HG02571 (cell line): ENCODE results near the gene GRN.
"Not testable (repeated sequence)": the region's sequence is repeated elsewhere in the genome, so short reads cannot be mapped to it uniquely, and the experiment has no call there.

Experiments
- ATAC-seq: cut with Tn5 transposase; IDR thresholded peaks from one replicate; pipeline ENCODE4 v1.9.1; 2021; ENCODE audit warnings: mild to moderate bottlenecking, moderate library complexity; ENCODE audit not compliant: unreplicated experiment

GRN gene

GRCh38 chr17:44346064-44346844, 1.2 kb downstream of the GRN start:
- no peak for ATAC-seq

- ATAC-seq = not testable (repeated sequence)
Observed at GRCh38 chr17:44347206-44348055, 2.3 kb downstream of the GRN start.

- ATAC-seq = peak; percentile 37
Observed at GRCh38 chr17:44348234-44348987, 3.3 kb downstream of the GRN start.

GRCh38 chr17:44348988-44349364, 3.9 kb downstream of the GRN start:
- no peak for ATAC-seq

- ATAC-seq = no peak
Observed at GRCh38 chr17:44349553-44350070, 4.5 kb downstream of the GRN start.

- no peak for ATAC-seq
Observed at GRCh38 chr17:44350733-44351226, 5.7 kb downstream of the GRN start.

GRCh38 chr17:44351464-44351863, 6.4 kb downstream of the GRN start:
- ATAC-seq = no peak

- no peak for ATAC-seq
Observed at GRCh38 chr17:44351961-44352827, 7.1 kb downstream of the GRN start.

GRCh38 chr17:44352828-44353671, 7.9 kb downstream of the GRN start:
- ATAC-seq = no peak

GRCh38 chr17:44353672-44354331, 8.7 kb downstream of the GRN start:
- no peak for ATAC-seq

- no peak for ATAC-seq
Observed at GRCh38 chr17:44354582-44355561, 9.8 kb downstream of the GRN start.

GRCh38 chr17:44355642-44356099, 10.6 kb downstream of the GRN start:
- ATAC-seq = no peak

- no peak for ATAC-seq
Observed at GRCh38 chr17:44356241-44356640, 11.1 kb downstream of the GRN start.

GRCh38 chr17:44358066-44358465, 13.0 kb downstream of the GRN start:
- no peak for ATAC-seq

GRCh38 chr17:44359006-44359405, 13.9 kb downstream of the GRN start:
- ATAC-seq = no peak

- ATAC-seq = no peak
Observed at GRCh38 chr17:44359458-44360143, 14.5 kb downstream of the GRN start.

- no peak for ATAC-seq
Observed at GRCh38 chr17:44360144-44360533, 15.0 kb downstream of the GRN start.
